Measurements from ENCODE around the gene CDH23. TPM values are rescaled to one million over a fixed set of nuclear protein-coding genes. Genes with fewer than 3 reads are reported as not detected.

Gene CDH23
- total and polyA plus RNA-seq, 9 of the 15 experiments (the other 6 are each of a cell fraction or from before 2014, with no cell fraction given): 0.18 to 1.2 (median 0.47) TPM

DNA sequence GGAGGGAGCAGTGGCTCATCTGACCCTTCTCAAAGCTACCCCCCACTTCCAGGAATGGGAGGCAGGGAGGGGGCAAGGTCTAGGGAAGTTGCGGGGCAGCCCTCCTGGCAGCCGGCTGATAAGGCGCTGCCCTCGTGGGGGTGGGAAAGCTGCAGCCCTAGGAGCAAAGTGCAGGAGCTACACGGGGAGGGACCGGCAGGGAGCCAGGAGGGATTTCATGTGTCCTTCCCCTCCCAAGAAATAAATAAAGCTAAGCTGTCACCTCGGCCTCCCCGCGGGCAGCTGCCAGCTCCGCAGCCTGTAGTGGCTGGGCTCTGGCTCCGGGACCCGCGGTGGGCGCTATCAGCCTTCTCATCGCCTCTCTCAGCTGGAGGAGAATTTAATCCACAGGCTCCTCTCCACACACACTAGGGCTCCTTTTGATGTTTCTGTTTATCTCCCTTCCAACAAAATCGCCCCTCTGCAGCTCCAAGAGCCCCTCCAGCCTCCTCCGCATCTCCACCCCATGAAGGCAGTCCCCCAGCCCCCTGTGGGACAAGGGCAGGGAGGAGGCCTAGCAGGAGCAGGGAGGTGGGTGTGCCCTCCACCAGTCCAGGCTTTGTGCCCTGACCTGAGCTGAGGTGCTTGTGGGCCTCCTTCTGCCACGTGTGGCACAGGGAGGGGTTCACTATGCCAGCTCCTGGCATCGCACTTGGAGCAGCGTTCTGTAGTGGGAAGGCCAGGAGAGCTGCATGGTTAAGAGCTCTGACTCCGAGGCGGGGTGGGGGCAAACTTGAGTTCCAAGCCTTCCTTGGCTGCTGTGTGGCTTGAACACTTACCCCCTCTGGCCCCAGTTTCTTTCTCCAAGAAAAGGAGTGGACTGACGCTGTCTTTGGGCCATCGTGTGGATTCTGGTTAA lies 242.4 kb downstream of the CDH23 start (continued):
- TF ChIP-seq, protein P1, sequence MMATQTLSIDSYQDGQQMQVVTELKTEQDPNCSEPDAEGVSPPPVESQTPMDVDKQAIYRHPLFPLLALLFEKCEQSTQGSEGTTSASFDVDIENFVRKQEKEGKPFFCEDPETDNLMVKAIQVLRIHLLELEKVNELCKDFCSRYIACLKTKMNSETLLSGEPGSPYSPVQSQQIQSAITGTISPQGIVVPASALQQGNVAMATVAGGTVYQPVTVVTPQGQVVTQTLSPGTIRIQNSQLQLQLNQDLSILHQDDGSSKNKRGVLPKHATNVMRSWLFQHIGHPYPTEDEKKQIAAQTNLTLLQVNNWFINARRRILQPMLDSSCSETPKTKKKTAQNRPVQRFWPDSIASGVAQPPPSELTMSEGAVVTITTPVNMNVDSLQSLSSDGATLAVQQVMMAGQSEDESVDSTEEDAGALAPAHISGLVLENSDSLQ (IDR thresholded peaks at IDR 0.05): peak; percentile 84
- TF ChIP-seq, protein P2, sequence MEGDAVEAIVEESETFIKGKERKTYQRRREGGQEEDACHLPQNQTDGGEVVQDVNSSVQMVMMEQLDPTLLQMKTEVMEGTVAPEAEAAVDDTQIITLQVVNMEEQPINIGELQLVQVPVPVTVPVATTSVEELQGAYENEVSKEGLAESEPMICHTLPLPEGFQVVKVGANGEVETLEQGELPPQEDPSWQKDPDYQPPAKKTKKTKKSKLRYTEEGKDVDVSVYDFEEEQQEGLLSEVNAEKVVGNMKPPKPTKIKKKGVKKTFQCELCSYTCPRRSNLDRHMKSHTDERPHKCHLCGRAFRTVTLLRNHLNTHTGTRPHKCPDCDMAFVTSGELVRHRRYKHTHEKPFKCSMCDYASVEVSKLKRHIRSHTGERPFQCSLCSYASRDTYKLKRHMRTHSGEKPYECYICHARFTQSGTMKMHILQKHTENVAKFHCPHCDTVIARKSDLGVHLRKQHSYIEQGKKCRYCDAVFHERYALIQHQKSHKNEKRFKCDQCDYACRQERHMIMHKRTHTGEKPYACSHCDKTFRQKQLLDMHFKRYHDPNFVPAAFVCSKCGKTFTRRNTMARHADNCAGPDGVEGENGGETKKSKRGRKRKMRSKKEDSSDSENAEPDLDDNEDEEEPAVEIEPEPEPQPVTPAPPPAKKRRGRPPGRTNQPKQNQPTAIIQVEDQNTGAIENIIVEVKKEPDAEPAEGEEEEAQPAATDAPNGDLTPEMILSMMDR (IDR thresholded peaks at IDR 0.05 in 2 of 3, conservative IDR thresholded peaks at IDR 0.05 in 1 of 3; ENCODE audit: insufficient read depth in 2 of 3, low read depth in 1 of 3, low read length in 3 of 3): peak in 1 of 3 experiments; percentile 1; a peak in 1 of 6 replicates
- no peak for TF ChIP-seq ZNF224 (CRISPR knock-in tag; IDR thresholded peaks at IDR 0.05)
- peak; percentile 98 for TF ChIP-seq GATAD2A (IDR thresholded peaks at IDR 0.05)
- TF ChIP-seq TOE1 (IDR thresholded peaks at IDR 0.05; ENCODE audit: borderline replicate concordance): peak; percentile 72; the same call in 1 of the 2 replicates
- no peak for TF ChIP-seq TOE1 (CRISPR knock-in tag; IDR thresholded peaks at IDR 0.05; ENCODE audit: borderline replicate concordance, low read depth)
- TF ChIP-seq NR2C1 (IDR thresholded peaks at IDR 0.05): no peak
- peak; percentile 77 for TF ChIP-seq NR2C1 (tag; IDR thresholded peaks at IDR 0.05)
- TF ChIP-seq CBX2 (IDR thresholded peaks at IDR 0.05; ENCODE audit: insufficient read depth, low read length, poor library complexity, severe bottlenecking): no peak
- TF ChIP-seq, protein P3, sequence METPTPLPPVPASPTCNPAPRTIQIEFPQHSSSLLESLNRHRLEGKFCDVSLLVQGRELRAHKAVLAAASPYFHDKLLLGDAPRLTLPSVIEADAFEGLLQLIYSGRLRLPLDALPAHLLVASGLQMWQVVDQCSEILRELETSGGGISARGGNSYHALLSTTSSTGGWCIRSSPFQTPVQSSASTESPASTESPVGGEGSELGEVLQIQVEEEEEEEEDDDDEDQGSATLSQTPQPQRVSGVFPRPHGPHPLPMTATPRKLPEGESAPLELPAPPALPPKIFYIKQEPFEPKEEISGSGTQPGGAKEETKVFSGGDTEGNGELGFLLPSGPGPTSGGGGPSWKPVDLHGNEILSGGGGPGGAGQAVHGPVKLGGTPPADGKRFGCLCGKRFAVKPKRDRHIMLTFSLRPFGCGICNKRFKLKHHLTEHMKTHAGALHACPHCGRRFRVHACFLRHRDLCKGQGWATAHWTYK (CRISPR knock-in tag; IDR thresholded peaks at IDR 0.05): no peak
